ENCODE data around the gene LAPTM5.

- no peak for TF ChIP-seq CTCF (IDR thresholded peaks at IDR 0.05; ENCODE audit: insufficient read depth, low read depth, low read length)
- TF ChIP-seq EZH2 (IDR thresholded peaks at IDR 0.05; ENCODE audit: insufficient read depth, low read length): no peak
Measured at GRCh38 chr1:30721341-30721793, 36.2 kb downstream of the LAPTM5 start.
